HCT116 (cell line): ENCODE results near the gene CPD. TPM values are rescaled to one million over a fixed set of nuclear protein-coding genes. Genes with fewer than 3 reads are reported as not detected.

Experiments used
- ATAC-seq: fragments of 200-7000 bp; cut with Tn5 transposase; 2 replicates; pipeline ENCODE4 v1.9.1; 2020; ENCODE audit warnings: mild to moderate bottlenecking, moderate library complexity
- BruUV-seq: library from RNA; stranded (reverse); fragments of 400-500 nt; replicated peaks from 2 replicates; lab custom pipeline; 2021; lab: Mats Ljungman, UMichigan
- CTCF ChIA-PET: fragments of 300-600 bp; sonication (Branson Sonifier 250); formaldehyde crosslinking; loops from one replicate; lab custom pipeline; 2021; ENCODE audit warnings: antibody characterized with exemption; lab: Charles Lee
- POLR2A ChIA-PET: fragments of 300-600, 350-600 bp; sonication (Branson Sonifier 250); formaldehyde crosslinking; loops from one replicate; lab custom pipeline; 2021; ENCODE audit warnings: antibody characterized with exemption; lab: Charles Lee
- RAD21 ChIA-PET, 2 experiments: fragments of 300-600 bp; sonication (Branson Sonifier 250); formaldehyde crosslinking; loops; one replicate each; lab custom pipeline; 2023; ENCODE audit warnings: low total read pairs in 2 of 2; ENCODE audit not compliant: uncharacterized antibody in 2 of 2, unreplicated experiment in 2 of 2, low non-redundant PET in 1 of 2; lab: Charles Lee
- DNase-seq: peaks from one replicate; pipeline ENCODE4 v3.0.0-alpha.2; 2010; ENCODE audit warnings: low read depth, low spot score
- H2AFZ ChIP-seq: fragments of 200-600 bp; shearing (Covaris generic), sonication (generic); 2 replicates; pipeline ENCODE4 v1.6.1; 2017; ENCODE audit warnings: low read depth, mixed run types, mixed read lengths, antibody characterized with exemption, low read length; ENCODE audit not compliant: poor library complexity, severe bottlenecking
- H3K27ac ChIP-seq: 2 replicates; pipeline ENCODE4 v1.5.1; 2012; ENCODE audit warnings: low read depth, low read length
- H3K27me3 ChIP-seq: fragments of 200-600 bp; sonication (generic); 2 replicates; pipeline ENCODE4 v1.6.1; 2016; ENCODE audit warnings: mixed run types, low read length, mixed read lengths; ENCODE audit not compliant: insufficient read depth
- H3K36me3 ChIP-seq, 2 experiments: fragments of 200-500 bp in 1 of 2; fragments of 200-600 bp in 1 of 2; sonication (Bioruptor generic) in 1 of 2; sonication (generic) in 1 of 2; 2 replicates each; pipeline versions ENCODE4 v1.5.1 to v1.6.1; 2014 to 2016; ENCODE audit warnings: low read length in 2 of 2, inconsistent platforms in 1 of 2, mixed read lengths in 1 of 2, mixed run types in 1 of 2; ENCODE audit not compliant: insufficient read depth in 2 of 2, control insufficient read depth in 1 of 2
- H3K4me1 ChIP-seq, 2 experiments: fragments of 200-600 bp in 1 of 2; sonication (generic) in 1 of 2; 2 replicates each; pipeline versions ENCODE4 v1.5.1 to v1.6.1; 2012 to 2017; ENCODE audit warnings: low read length in 2 of 2, inconsistent platforms in 1 of 2, mild to moderate bottlenecking in 1 of 2, mixed read lengths in 1 of 2, mixed run types in 1 of 2, moderate library complexity in 1 of 2; ENCODE audit not compliant: insufficient read depth in 2 of 2, control insufficient read depth in 1 of 2
- H3K4me2 ChIP-seq: fragments of 200-600 bp; sonication (generic); 2 replicates; pipeline ENCODE4 v1.6.1; 2017; ENCODE audit warnings: mixed run types, low read length, mixed read lengths
- H3K4me3 ChIP-seq, 2 experiments: fragments of 200-600 bp in 1 of 2; sonication (generic) in 1 of 2; replicated peaks in 1 of 2; 2 replicates each; pipeline ENCODE4 v1.5.1; 2011 to 2016; ENCODE audit warnings: low read length in 2 of 2, control low read depth in 1 of 2, low read depth in 1 of 2, mild to moderate bottlenecking in 1 of 2, mixed read lengths in 1 of 2, mixed run types in 1 of 2
- H3K79me2 ChIP-seq: fragments of 200-600 bp; sonication (generic); 2 replicates; pipeline ENCODE4 v1.6.1; 2017; ENCODE audit warnings: mild to moderate bottlenecking, mixed run types, low read length, moderate library complexity, mixed read lengths; ENCODE audit not compliant: insufficient read depth
- H3K9ac ChIP-seq: fragments of 200-600 bp; sonication (generic); 2 replicates; pipeline ENCODE4 v1.6.1; 2016; ENCODE audit warnings: low read length, mixed read lengths
- H3K9me2 ChIP-seq: fragments of 200-600 bp; sonication (generic), shearing (Covaris generic); 2 replicates; pipeline ENCODE4 v1.6.1; 2017; ENCODE audit warnings: mixed run types, mild to moderate bottlenecking, moderate library complexity; ENCODE audit not compliant: insufficient read depth
- H3K9me3 ChIP-seq, 2 experiments: fragments of 200-500 bp in 1 of 2; fragments of 200-600 bp in 1 of 2; sonication (Bioruptor generic) in 1 of 2; sonication (generic) in 1 of 2; 2 replicates each; pipeline ENCODE4 v1.6.1; 2014 to 2017; ENCODE audit warnings: low read length in 2 of 2, mixed read lengths in 2 of 2, inconsistent platforms in 1 of 2, low read depth in 1 of 2, mild to moderate bottlenecking in 1 of 2, mixed run types in 1 of 2, moderate library complexity in 1 of 2; ENCODE audit not compliant: control insufficient read depth in 1 of 2, insufficient read depth in 1 of 2
- H4K20me1 ChIP-seq: fragments of 200-600 bp; sonication (generic), shearing (Covaris generic); 2 replicates; pipeline ENCODE4 v1.6.1; 2017; ENCODE audit warnings: mixed run types, mild to moderate bottlenecking, moderate library complexity; ENCODE audit not compliant: insufficient read depth
- ATF3 ChIP-seq: IDR thresholded peaks from 2 replicates; pipeline ENCODE4 v1.6.1; 2012
- CBX3 ChIP-seq: IDR thresholded peaks from 2 replicates; pipeline ENCODE4 v1.6.1; 2012; ENCODE audit warnings: low read depth
- CEBPB ChIP-seq: IDR thresholded peaks from 2 replicates; pipeline ENCODE4 v1.6.1; 2012; ENCODE audit warnings: low read depth
- CTCF ChIP-seq, 3 experiments: fragments of 200-600 bp in 1 of 3; sonication (generic) in 1 of 3; IDR thresholded peaks in 2 of 3; conservative IDR thresholded peaks in 1 of 3; 2 replicates each; pipeline ENCODE4 v1.5.1; 2012 to 2017; ENCODE audit warnings: low read depth in 2 of 3, low read length in 2 of 3, antibody characterized with exemption in 1 of 3, borderline replicate concordance in 1 of 3, control low read depth in 1 of 3, mild to moderate bottlenecking in 1 of 3, mixed read lengths in 1 of 3, mixed run types in 1 of 3, moderate library complexity in 1 of 3; ENCODE audit not compliant: insufficient read depth in 1 of 3
- EGR1 ChIP-seq: IDR thresholded peaks from 2 replicates; pipeline ENCODE4 v1.6.1; 2012; ENCODE audit warnings: low read depth
- ELF1 ChIP-seq: IDR thresholded peaks from 2 replicates; pipeline ENCODE4 v1.6.1; 2012; ENCODE audit warnings: low read depth, borderline replicate concordance
- EZH2 ChIP-seq: fragments of 200-600 bp; sonication (generic); IDR thresholded peaks from 2 replicates; pipeline ENCODE4 v1.6.1; 2017; ENCODE audit warnings: antibody characterized with exemption, mixed run types
- EZH2phosphoT487 ChIP-seq: fragments of 200-600 bp; IDR thresholded peaks from 2 replicates; pipeline ENCODE4 v1.6.1; 2018; ENCODE audit warnings: antibody characterized with exemption, borderline replicate concordance
- FOSL1 ChIP-seq: IDR thresholded peaks from 2 replicates; pipeline ENCODE4 v1.6.1; 2012; ENCODE audit warnings: low read depth
- JUND ChIP-seq: IDR thresholded peaks from 2 replicates; pipeline ENCODE4 v1.6.1; 2012
- MAX ChIP-seq: IDR thresholded peaks from 2 replicates; pipeline ENCODE4 v1.6.1; 2012
- POLR2A ChIP-seq: IDR thresholded peaks from 2 replicates; pipeline ENCODE4 v1.7.0; 2011; ENCODE audit warnings: borderline replicate concordance; ENCODE audit not compliant: insufficient read depth, insufficient read length; ENCODE audit errors: extremely low read depth
- POLR2AphosphoS5 ChIP-seq: IDR thresholded peaks from 2 replicates; pipeline ENCODE4 v1.6.1; 2011; ENCODE audit warnings: mild to moderate bottlenecking, low read depth, low read length, moderate library complexity
- RAD21 ChIP-seq: IDR thresholded peaks from 2 replicates; pipeline ENCODE4 v1.6.1; 2012; ENCODE audit warnings: low read depth, mild to moderate bottlenecking
- SIN3A ChIP-seq: IDR thresholded peaks from 2 replicates; pipeline ENCODE4 v1.6.1; 2012; ENCODE audit warnings: low read depth
- SP1 ChIP-seq: IDR thresholded peaks from 2 replicates; pipeline ENCODE4 v1.6.1; 2012; ENCODE audit warnings: low read depth
- SRF ChIP-seq: IDR thresholded peaks from 2 replicates; pipeline ENCODE4 v1.6.1; 2012; ENCODE audit warnings: low read depth
- TCF7L2 ChIP-seq: IDR thresholded peaks from 2 replicates; pipeline ENCODE4 v1.7.0; 2011; ENCODE audit warnings: borderline replicate concordance, inconsistent platforms; ENCODE audit not compliant: insufficient read depth, insufficient read length; ENCODE audit errors: extremely low read depth
- YY1 ChIP-seq: IDR thresholded peaks from 2 replicates; pipeline ENCODE4 v1.6.1; 2011; ENCODE audit warnings: low read length, low read depth, moderate library complexity, mild to moderate bottlenecking; ENCODE audit not compliant: insufficient replicate concordance; ENCODE audit errors: extremely low read depth
- ZBTB33 ChIP-seq: IDR thresholded peaks from 2 replicates; pipeline ENCODE4 v1.6.1; 2011; ENCODE audit warnings: mild to moderate bottlenecking, low read length, moderate library complexity; ENCODE audit not compliant: insufficient replicate concordance; ENCODE audit errors: extremely low read depth
- ZFX ChIP-seq: fragments of 450-650 bp; IDR thresholded peaks from 2 replicates; pipeline ENCODE4 v1.6.1; 2017
- ZNF274 ChIP-seq: fragments of 200-500 bp; sonication (Bioruptor generic); IDR thresholded peaks from 2 replicates; pipeline ENCODE4 v1.6.1; 2014; ENCODE audit warnings: mild to moderate bottlenecking, low read depth, low read length, inconsistent platforms
- intact Hi-C: fragments of 100-400 bp; cut with micrococcal nuclease; formaldehyde crosslinking; loops from 2 replicates; pipeline ENCODE4 v1.10.0; 2022
- total RNA-seq: library from RNA; stranded (reverse); gene quantifications from one replicate; pipeline ENCODE4 v1.2.1, GENCODE V29; 2021; ENCODE audit not compliant: unreplicated experiment

The CPD gene
- total RNA-seq, 1 experiment from 2014 or later: 47.2 TPM

GRCh38 chr17:30336369-30337171, 42.2 kb upstream of the CPD start:
- Histone ChIP-seq H2AFZ (peak overlapping the region; percentile 96), H4K20me1 (no peaks in the 10 kb centered on the region), H3K9ac (no peak overlapping the region), H3K9me2 (no peaks in the 10 kb centered on the region), H3K4me3 (peak overlapping the region in 1 of 2 experiments; percentile 37; a peak in 1 of 4 replicates), H3K27me3 (no peaks in the 10 kb centered on the region), H3K4me1 (peaks cover 7 to 20% of the 10 kb centered on the region in 2 experiments; a peak in 3 of 4 replicates), H3K27ac (no peak overlapping the region), H3K36me3 (no peaks in the 10 kb centered on the region), H3K79me2 (no peaks in the 10 kb centered on the region), H3K9me3 (no peaks in the 10 kb centered on the region), H3K4me2 (peak overlapping the region; percentile 70)
- BruUV-seq: no TSS peak
- DNase-seq: peak; percentile 79
- peak; percentile 80 for ATAC-seq
- ChIA-PET CTCF (interaction anchor here (0.6 to 2.7 kb wide), 29 partner anchors 9 to 719 kb away, joined by 3 to 67 read pairs (median 4); partner anchors contain the start of genes BLMH and CRLF3), POLR2A (interaction anchor here (1.0 kb wide), 2 partner anchors 211 to 232 kb away, joined by 3 to 6 read pairs; no protein-coding TSS in a partner anchor), RAD21 (interaction anchor here (0.6 to 2.0 kb wide), 6 partner anchors 9 to 232 kb away, joined by 3 to 16 read pairs (median 6); partner anchors contain the start of gene BLMH (in 1 of the 2))
- intact Hi-C loops: loop anchor here (1.0 kb wide), 2 partner anchors 211 to 232 kb away; no protein-coding TSS in a partner anchor
- TF ChIP-seq EZH2 (no peak), SIN3A (no peak), ZNF274 (no peak), ATF3 (no peak), ELF1 (no peak; the same call in 1 of the 2 replicates), YY1 (peak; percentile 83), SRF (0 out of 2 replicates have a peak, but pooled peaks have one; percentile 33), SP1 (peak; percentile 20), CBX3 (peak; percentile 73), TCF7L2 (no peak), JUND (0 out of 2 replicates have a peak, but pooled peaks have one; percentile 10), CEBPB (0 out of 2 replicates have a peak, but pooled peaks have one; percentile 27), MAX (no peak), ZFX (no peak), RAD21 (peak; percentile 81; the same call in 1 of the 2 replicates), EZH2phosphoT487 (no peak), FOSL1 (0 out of 2 replicates have a peak, but pooled peaks have one; percentile 14), EGR1 (peak; percentile 35; the same call in 1 of the 2 replicates), POLR2AphosphoS5 (no peak), POLR2A (no peak), CTCF (IDR thresholded peaks at IDR 0.05 in 2 of 3, conservative IDR thresholded peaks at IDR 0.05 in 1 of 3; ENCODE audit: borderline replicate concordance in 1 of 3, insufficient read depth in 1 of 3, low read depth in 2 of 3, low read length in 2 of 3) (peak; percentile 49 to 98 (median 89)), ZBTB33 (no peak)
